ENCODE data around the gene PNKP.

GRCh38 chr19:49861541-49862378, 5.6 kb downstream of the PNKP start:
- TF ChIP-seq EZH2 (IDR thresholded peaks at IDR 0.05; ENCODE audit: low read length, unreplicated experiment) (no peak), CTCF (conservative IDR thresholded peaks at IDR 0.05; ENCODE audit: low read depth, low read length) (no peak)

Data from PC-3 (cell line).